ENCODE data around the gene SMYD2.

GRCh38 chr1:214349781-214350180 is 68.8 kb downstream of the SMYD2 start:
- TF ChIP-seq, protein P1, sequence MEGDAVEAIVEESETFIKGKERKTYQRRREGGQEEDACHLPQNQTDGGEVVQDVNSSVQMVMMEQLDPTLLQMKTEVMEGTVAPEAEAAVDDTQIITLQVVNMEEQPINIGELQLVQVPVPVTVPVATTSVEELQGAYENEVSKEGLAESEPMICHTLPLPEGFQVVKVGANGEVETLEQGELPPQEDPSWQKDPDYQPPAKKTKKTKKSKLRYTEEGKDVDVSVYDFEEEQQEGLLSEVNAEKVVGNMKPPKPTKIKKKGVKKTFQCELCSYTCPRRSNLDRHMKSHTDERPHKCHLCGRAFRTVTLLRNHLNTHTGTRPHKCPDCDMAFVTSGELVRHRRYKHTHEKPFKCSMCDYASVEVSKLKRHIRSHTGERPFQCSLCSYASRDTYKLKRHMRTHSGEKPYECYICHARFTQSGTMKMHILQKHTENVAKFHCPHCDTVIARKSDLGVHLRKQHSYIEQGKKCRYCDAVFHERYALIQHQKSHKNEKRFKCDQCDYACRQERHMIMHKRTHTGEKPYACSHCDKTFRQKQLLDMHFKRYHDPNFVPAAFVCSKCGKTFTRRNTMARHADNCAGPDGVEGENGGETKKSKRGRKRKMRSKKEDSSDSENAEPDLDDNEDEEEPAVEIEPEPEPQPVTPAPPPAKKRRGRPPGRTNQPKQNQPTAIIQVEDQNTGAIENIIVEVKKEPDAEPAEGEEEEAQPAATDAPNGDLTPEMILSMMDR (IDR thresholded peaks at IDR 0.05; ENCODE audit: poor library complexity), result no peak
- no peak for TF ChIP-seq EZH2 (IDR thresholded peaks at IDR 0.05; ENCODE audit: borderline replicate concordance)
- no peak for TF ChIP-seq EZH2phosphoT487 (IDR thresholded peaks at IDR 0.05; ENCODE audit: low read depth, severe bottlenecking, unreplicated experiment)
